A549 (cell line): ENCODE data around the gene GPNMB. TPM values are rescaled to one million over a fixed set of nuclear protein-coding genes. Genes with fewer than 3 reads are reported as not detected.
A peak's percentile ranks its signal among the peaks of the same experiment; 100 is the strongest.

ENCODE experiments used
- ATAC-seq, 2 experiments: fragments of 200-7000 bp in 1 of 2; fragments of >200 bp in 1 of 2; cut with Nextera tagmentation in 1 of 2; cut with Tn5 transposase in 1 of 2; 3 replicates each; pipeline versions ENCODE4 v1.8.0 to v1.9.1; 2018 to 2020; ENCODE audit warnings: mild to moderate bottlenecking in 1 of 2, moderate library complexity in 1 of 2
- CTCF ChIA-PET: fragments of 300-600 bp; sonication (Branson Sonifier 250); formaldehyde crosslinking; extraction: SDS; loops from one replicate; lab custom pipeline; 2021; ENCODE audit warnings: antibody characterized with exemption, inconsistent platforms; lab: Yijun Ruan, JAX
- POLR2A ChIA-PET: fragments of 350-600 bp; formaldehyde crosslinking; extraction: SDS; loops from one replicate; lab custom pipeline; 2021; ENCODE audit warnings: antibody characterized with exemption, inconsistent platforms; lab: Yijun Ruan, JAX
- DNase-seq, 2 experiments: peaks; one replicate each; pipeline versions ENCODE4 v3.0.0 to v3.0.0-alpha.2; 2011 to 2016; ENCODE audit warnings: low read depth in 1 of 2, low spot score in 1 of 2
- FAIRE-seq: peaks from 2 replicates; lab custom pipeline; 2011; peaks lifted over from hg19 to GRCh38; lab: Jason Lieb, UNC
- H3K27ac ChIP-seq, 2 experiments: fragments of >200 bp; sonication (Bioruptor Twin); formaldehyde crosslinking; 3 replicates each; pipeline ENCODE4 v1.5.1; 2016 to 2017
- H3K4me1 ChIP-seq: fragments of >200 bp; sonication (Bioruptor Twin); formaldehyde crosslinking; 3 replicates; pipeline ENCODE4 v1.6.1; 2016
- H3K4me2 ChIP-seq: fragments of >200 bp; sonication (Bioruptor Twin); formaldehyde crosslinking; 3 replicates; pipeline ENCODE4 v1.6.1; 2016
- H3K4me3 ChIP-seq: fragments of >200 bp; sonication (Bioruptor Twin); formaldehyde crosslinking; 3 replicates; pipeline ENCODE4 v1.5.1; 2016
- H3K9me3 ChIP-seq: fragments of >200 bp; sonication (Bioruptor Twin); formaldehyde crosslinking; 3 replicates; pipeline ENCODE4 v1.6.1; 2016
- BHLHE40 ChIP-seq: IDR thresholded peaks from 2 replicates; pipeline ENCODE4 v1.6.1; 2012; ENCODE audit warnings: low read depth, low read length, inconsistent platforms
- CBX2 ChIP-seq: fragments of 200-600 bp; sonication (generic); IDR thresholded peaks from 2 replicates; pipeline ENCODE4 v1.6.1; 2016; ENCODE audit warnings: low read depth, mild to moderate bottlenecking, borderline replicate concordance
- CBX8 ChIP-seq: fragments of 200-600 bp; sonication (generic); IDR thresholded peaks from 2 replicates; pipeline ENCODE4 v1.6.1; 2016
- CEBPB ChIP-seq, 2 experiments: fragments of >200 bp in 1 of 2; sonication (Bioruptor Twin) in 1 of 2; formaldehyde crosslinking in 1 of 2; IDR thresholded peaks; 2 replicates each; pipeline ENCODE4 v1.6.1; 2012 to 2016
- ESRRA ChIP-seq: fragments of 150-350 bp; IDR thresholded peaks from 2 replicates; pipeline ENCODE4 v1.6.1; 2014; ENCODE audit warnings: mild to moderate bottlenecking, low read length, borderline replicate concordance
- FOSB ChIP-seq: fragments of 250-450 bp; sonication (Bioruptor Pico); IDR thresholded peaks from 2 replicates; pipeline ENCODE4 v1.5.0; 2020; ENCODE audit warnings: mild to moderate bottlenecking, moderate library complexity
- GATA3 ChIP-seq: IDR thresholded peaks from 2 replicates; pipeline ENCODE4 v1.6.1; 2012; ENCODE audit warnings: borderline replicate concordance
- HDAC2 ChIP-seq: fragments of 200-600 bp; sonication (generic); IDR thresholded peaks from 2 replicates; pipeline ENCODE4 v1.6.1; 2016
- HOXB13 ChIP-seq: fragments of 250-450 bp; sonication (Bioruptor Pico); IDR thresholded peaks from 2 replicates; pipeline ENCODE4 v1.5.0; 2020; ENCODE audit warnings: low read depth, mild to moderate bottlenecking, moderate library complexity
- JUNB ChIP-seq: fragments of >200 bp; sonication (Bioruptor Twin); formaldehyde crosslinking; IDR thresholded peaks from 2 replicates; pipeline ENCODE4 v1.6.1; 2016
- KDM5A ChIP-seq: fragments of 200-600 bp; sonication (generic); IDR thresholded peaks from 2 replicates; pipeline ENCODE4 v1.6.1; 2016; ENCODE audit warnings: antibody characterized with exemption, mild to moderate bottlenecking
- MYC ChIP-seq: IDR thresholded peaks from 2 replicates; pipeline ENCODE4 v1.6.1; 2012; ENCODE audit warnings: mild to moderate bottlenecking, inconsistent platforms, low read length, improper control_type of control experiment, borderline replicate concordance
- NFE2L2 ChIP-seq: fragments of 150-350 bp; conservative IDR thresholded peaks from 2 replicates; pipeline ENCODE4 v1.6.1; 2014; ENCODE audit warnings: low read length
- NPAS2 ChIP-seq: fragments of 250-450 bp; sonication (Bioruptor Pico); IDR thresholded peaks from 2 replicates; pipeline ENCODE4 v1.8.0; 2022; ENCODE audit warnings: mild to moderate bottlenecking, moderate library complexity, borderline replicate concordance
- NR3C1 ChIP-seq: fragments of >200 bp; sonication (Bioruptor Twin); formaldehyde crosslinking; IDR thresholded peaks from 3 replicates; pipeline ENCODE4 v1.6.1; 2017
- POLR2AphosphoS2 ChIP-seq: conservative IDR thresholded peaks from 2 replicates; pipeline ENCODE4 v1.6.1; 2012; ENCODE audit warnings: low read length, improper control_type of control experiment, inconsistent platforms
- RAD21 ChIP-seq, 2 experiments: fragments of >200 bp in 1 of 2; sonication (Bioruptor Twin) in 1 of 2; formaldehyde crosslinking in 1 of 2; IDR thresholded peaks in 1 of 2; conservative IDR thresholded peaks in 1 of 2; 2 replicates in 1 of 2; 3 replicates in 1 of 2; pipeline ENCODE4 v1.6.1; 2012 to 2018; ENCODE audit warnings: inconsistent platforms in 1 of 2
- RFX5 ChIP-seq: fragments of 450-650 bp; IDR thresholded peaks from 2 replicates; pipeline ENCODE4 v1.7.1; 2014; ENCODE audit warnings: antibody characterized with exemption, mild to moderate bottlenecking, moderate library complexity
- RNF2 ChIP-seq: fragments of 200-600 bp; sonication (generic); IDR thresholded peaks from 2 replicates; pipeline ENCODE4 v1.6.1; 2016; ENCODE audit warnings: low read depth, mild to moderate bottlenecking, antibody characterized with exemption, moderate library complexity, borderline replicate concordance
- SMC3 ChIP-seq: fragments of >200 bp; sonication (Bioruptor Twin); formaldehyde crosslinking; IDR thresholded peaks from 3 replicates; pipeline ENCODE4 v1.6.1; 2018; ENCODE audit warnings: inconsistent platforms
- TP53 ChIP-seq: fragments of 250-450 bp; sonication (Bioruptor Pico); IDR thresholded peaks from 2 replicates; pipeline ENCODE4 v1.5.0; 2021; ENCODE audit warnings: mild to moderate bottlenecking, moderate library complexity
- ZC3H11A ChIP-seq: fragments of 450-650 bp; IDR thresholded peaks from 2 replicates; pipeline ENCODE4 v1.6.1; 2014; ENCODE audit warnings: antibody characterized with exemption, mild to moderate bottlenecking
- ZNF302 ChIP-seq: fragments of 250-450 bp; sonication (Bioruptor Pico); IDR thresholded peaks from 2 replicates; pipeline ENCODE4 v1.9.0; 2021; ENCODE audit warnings: inconsistent platforms, mild to moderate bottlenecking, moderate library complexity
- WGBS: methylation state at CpG from one replicate; pipeline ENCODE4 v1.1.6; 2017; ENCODE audit errors: missing lambda C conversion rate; 5-methylcytosine and 5-hydroxymethylcytosine counted together
- polyA plus RNA-seq, 4 experiments: library from polyadenylated mRNA; depleted of rRNA in 3 of 4; stranded (reverse); fragments of >200 nt; fragmentation: RNase III in 1 of 4; extraction: RNeasy Plus Mini Kit Qiagen cat#74134 plus additional on column Dnase treatment in 1 of 4; gene quantifications; 2 replicates in 3 of 4; 3 replicates in 1 of 4; pipeline ENCODE4 v1.2.3, GENCODE V29; 2011 to 2017
- TF ChIP-seq, protein P1 (sequence below): fragments of 450-650 bp; IDR thresholded peaks from 2 replicates; pipeline ENCODE4 v1.6.1; 2014; ENCODE audit warnings: antibody characterized with exemption
- TF ChIP-seq, protein P2 (sequence below): fragments of >200 bp; sonication (Bioruptor Twin); formaldehyde crosslinking; IDR thresholded peaks from 3 replicates; pipeline ENCODE4 v1.5.1; 2016
- TF ChIP-seq, protein P3 (sequence below): IDR thresholded peaks from 2 replicates; pipeline ENCODE4 v1.6.1; 2012
- TF ChIP-seq, protein P4 (sequence below): IDR thresholded peaks from 2 replicates; pipeline ENCODE4 v1.6.1; 2012

GPNMB gene
- polyA plus RNA-seq, 2 of the 4 experiments (the other 2 are of a cell fraction), result 3.3 to 4.7 TPM

DNA sequence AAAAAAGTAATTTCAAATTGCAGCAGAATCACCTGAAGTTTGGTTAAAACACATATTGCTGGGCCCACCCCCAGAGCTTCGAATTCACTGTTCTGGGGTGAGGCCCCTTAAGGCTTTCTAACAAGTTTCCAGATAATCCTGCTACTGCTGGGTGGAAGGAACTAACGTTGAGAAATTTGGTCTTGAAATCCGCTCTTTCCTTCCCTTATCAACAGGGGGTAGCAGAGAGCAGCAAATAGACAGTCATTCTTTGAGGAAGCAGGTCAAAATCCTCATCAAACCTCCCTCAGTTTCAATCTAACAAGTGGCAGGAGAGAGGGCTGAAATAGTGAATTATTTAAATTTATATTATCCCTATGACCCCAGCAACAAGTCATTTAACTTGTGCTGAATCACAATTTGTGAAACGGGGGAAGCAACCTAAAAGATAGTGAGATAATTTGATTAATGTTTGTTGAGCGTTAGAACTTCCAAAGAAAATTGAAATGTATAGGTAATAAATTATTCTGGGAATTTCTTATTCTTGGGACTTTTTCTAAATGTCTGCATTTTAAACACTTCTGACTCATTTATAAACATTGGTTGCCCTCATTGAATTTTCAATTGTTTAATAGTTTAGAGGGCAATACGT, 30.9 kb downstream of the GPNMB start:
- 0 out of 6 replicates have a peak overlapping the region, but pooled peaks of 1 of the 2 experiments have one; percentile 25 for H3K27ac ChIP-seq
- DNase-seq (peak; percentile 60 to 81), FAIRE-seq (peak; percentile 54), ATAC-seq (peak; percentile 61 to 66; a peak in 5 of 6 replicates)
- POLR2A ChIA-PET, result no interaction called here
- no peaks in the 10 kb centered on the region for H3K9me3 ChIP-seq
- CTCF ChIA-PET, result interaction anchor here (0.6 to 6.7 kb wide), 46 partner anchors 8 to 436 kb away, joined by 3 to 49 read pairs (median 4); partner anchors contain the start of gene IGF2BP3
- H3K4me2 ChIP-seq, result no peak overlapping the region
- TF ChIP-seq RNF2, result no peak
- TF ChIP-seq, protein P1, sequence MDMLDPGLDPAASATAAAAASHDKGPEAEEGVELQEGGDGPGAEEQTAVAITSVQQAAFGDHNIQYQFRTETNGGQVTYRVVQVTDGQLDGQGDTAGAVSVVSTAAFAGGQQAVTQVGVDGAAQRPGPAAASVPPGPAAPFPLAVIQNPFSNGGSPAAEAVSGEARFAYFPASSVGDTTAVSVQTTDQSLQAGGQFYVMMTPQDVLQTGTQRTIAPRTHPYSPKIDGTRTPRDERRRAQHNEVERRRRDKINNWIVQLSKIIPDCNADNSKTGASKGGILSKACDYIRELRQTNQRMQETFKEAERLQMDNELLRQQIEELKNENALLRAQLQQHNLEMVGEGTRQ, result no peak
- no peak for TF ChIP-seq FOSB
- TF ChIP-seq CBX2, result no peak
- TF ChIP-seq SMC3, result peak; percentile 79
- no peak for TF ChIP-seq NFE2L2
- no peak for TF ChIP-seq ESRRA
- TF ChIP-seq CEBPB (IDR thresholded peaks at IDR 0.05), result 0 out of 4 replicates have a peak, but pooled peaks of 1 of the 2 experiments have one; percentile 25
- TF ChIP-seq RAD21 (conservative IDR thresholded peaks at IDR 0.05 in 1 of 2, IDR thresholded peaks at IDR 0.05 in 1 of 2), result peak; percentile 91 to 96
- TF ChIP-seq ZC3H11A, result no peak
- no peak for TF ChIP-seq HDAC2
- TF ChIP-seq RFX5, result no peak
- TF ChIP-seq JUNB, result no peak
- no peak for TF ChIP-seq MYC
- TF ChIP-seq, protein P2, sequence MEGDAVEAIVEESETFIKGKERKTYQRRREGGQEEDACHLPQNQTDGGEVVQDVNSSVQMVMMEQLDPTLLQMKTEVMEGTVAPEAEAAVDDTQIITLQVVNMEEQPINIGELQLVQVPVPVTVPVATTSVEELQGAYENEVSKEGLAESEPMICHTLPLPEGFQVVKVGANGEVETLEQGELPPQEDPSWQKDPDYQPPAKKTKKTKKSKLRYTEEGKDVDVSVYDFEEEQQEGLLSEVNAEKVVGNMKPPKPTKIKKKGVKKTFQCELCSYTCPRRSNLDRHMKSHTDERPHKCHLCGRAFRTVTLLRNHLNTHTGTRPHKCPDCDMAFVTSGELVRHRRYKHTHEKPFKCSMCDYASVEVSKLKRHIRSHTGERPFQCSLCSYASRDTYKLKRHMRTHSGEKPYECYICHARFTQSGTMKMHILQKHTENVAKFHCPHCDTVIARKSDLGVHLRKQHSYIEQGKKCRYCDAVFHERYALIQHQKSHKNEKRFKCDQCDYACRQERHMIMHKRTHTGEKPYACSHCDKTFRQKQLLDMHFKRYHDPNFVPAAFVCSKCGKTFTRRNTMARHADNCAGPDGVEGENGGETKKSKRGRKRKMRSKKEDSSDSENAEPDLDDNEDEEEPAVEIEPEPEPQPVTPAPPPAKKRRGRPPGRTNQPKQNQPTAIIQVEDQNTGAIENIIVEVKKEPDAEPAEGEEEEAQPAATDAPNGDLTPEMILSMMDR, result peak; percentile 85
- no peak overlapping the region for H3K4me3 ChIP-seq
- WGBS, result 32% methylated on average over 6 of the region's 6 CpGs
- H3K4me1 ChIP-seq, result peaks cover 20% of the 10 kb centered on the region

DNA sequence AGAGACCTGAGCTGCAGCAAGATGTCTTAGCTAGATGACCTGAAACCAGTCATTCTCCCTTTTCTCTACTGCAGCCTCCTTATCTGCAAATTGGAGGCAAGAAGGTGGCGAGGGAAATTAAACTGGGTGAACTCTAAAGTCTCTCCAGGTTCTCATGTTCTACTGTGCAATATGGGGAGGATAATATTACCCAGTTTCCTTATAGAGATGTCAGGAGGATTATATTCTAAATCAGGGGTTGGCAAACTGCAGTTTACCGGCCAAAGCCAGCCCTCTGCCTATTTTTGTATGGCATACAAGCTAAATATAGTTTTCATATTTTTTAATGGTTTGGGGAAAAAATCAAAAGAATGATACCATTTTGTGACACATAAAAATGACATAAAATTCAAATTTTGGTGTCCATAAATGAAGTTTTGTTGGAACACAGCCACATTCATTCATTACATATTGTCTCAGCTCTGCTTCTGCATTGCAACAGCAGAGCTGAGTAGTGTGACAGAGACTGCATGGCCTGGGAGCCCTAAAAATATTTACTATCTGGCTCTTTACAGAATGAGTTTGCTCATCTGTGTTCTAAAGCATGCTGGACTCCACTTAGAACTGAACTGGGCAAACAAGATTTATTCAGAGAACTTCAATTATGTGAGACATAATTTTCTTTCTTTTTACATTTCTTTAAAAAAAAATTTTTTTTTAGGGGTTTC, 33.4 kb downstream of the GPNMB start:
- TF ChIP-seq GATA3 (no peak), TP53 (no peak), FOSB (no peak), HOXB13 (CRISPR knock-in tag) (no peak)
- Histone ChIP-seq H3K27ac (no peak overlapping the region), H3K4me2 (no peak overlapping the region), H3K4me1 (peaks cover 3% of the 10 kb centered on the region; the same call in 1 of the 3 replicates), H3K4me3 (no peak overlapping the region), H3K9me3 (no peaks in the 10 kb centered on the region)
- ChIA-PET CTCF (interaction anchor here (0.8 to 6.7 kb wide), 7 partner anchors 8 to 267 kb away, joined by 3 to 49 read pairs (median 6); no protein-coding TSS in a partner anchor), POLR2A (interaction anchor here (0.9 kb wide), 1 partner anchor 19 kb away, joined by 3 read pairs; no protein-coding TSS in a partner anchor)
- FAIRE-seq, result no peak
- DNase-seq, result no peak
- ATAC-seq, result no peak
- 98% methylated on average over 2 of the region's 2 CpGs for WGBS

DNA sequence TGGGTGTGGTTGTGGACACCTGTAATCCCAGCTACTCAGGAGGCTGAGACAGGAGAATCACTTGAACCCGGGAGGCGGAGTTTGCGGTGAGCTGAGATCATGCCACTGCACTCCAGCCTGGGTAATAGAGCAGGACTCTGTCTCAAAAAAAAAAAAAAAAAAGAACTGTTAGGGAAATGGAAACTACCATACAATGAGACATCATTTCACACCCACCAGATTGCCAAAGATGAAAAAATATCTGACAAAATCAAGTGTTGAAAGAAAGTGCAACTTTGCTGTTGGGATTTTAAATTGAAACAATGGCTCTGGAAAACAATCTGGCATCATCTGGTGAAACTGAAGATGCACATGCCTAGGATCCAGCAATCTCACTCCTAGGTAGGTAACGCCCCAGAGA, 36.5 kb downstream of the GPNMB start:
- POLR2A ChIA-PET, result no interaction called here
- H3K9me3 ChIP-seq, result no peaks in the 10 kb centered on the region
- ATAC-seq, result no peak
- TF ChIP-seq POLR2AphosphoS2 (no peak), CBX8 (no peak), MYC (no peak), ZC3H11A (no peak), BHLHE40 (no peak), NPAS2 (CRISPR knock-in tag) (no peak), RFX5 (no peak), FOSB (no peak), NR3C1 (no peak), RNF2 (no peak), SMC3 (no peak), ZNF302 (CRISPR knock-in tag) (no peak), KDM5A (no peak)
- TF ChIP-seq, protein P3, sequence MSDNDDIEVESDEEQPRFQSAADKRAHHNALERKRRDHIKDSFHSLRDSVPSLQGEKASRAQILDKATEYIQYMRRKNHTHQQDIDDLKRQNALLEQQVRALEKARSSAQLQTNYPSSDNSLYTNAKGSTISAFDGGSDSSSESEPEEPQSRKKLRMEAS, result no peak
- TF ChIP-seq, protein P4, sequence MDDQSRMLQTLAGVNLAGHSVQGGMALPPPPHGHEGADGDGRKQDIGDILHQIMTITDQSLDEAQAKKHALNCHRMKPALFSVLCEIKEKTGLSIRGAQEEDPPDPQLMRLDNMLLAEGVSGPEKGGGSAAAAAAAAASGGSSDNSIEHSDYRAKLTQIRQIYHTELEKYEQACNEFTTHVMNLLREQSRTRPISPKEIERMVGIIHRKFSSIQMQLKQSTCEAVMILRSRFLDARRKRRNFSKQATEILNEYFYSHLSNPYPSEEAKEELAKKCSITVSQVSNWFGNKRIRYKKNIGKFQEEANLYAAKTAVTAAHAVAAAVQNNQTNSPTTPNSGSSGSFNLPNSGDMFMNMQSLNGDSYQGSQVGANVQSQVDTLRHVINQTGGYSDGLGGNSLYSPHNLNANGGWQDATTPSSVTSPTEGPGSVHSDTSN, result no peak
- H3K4me2 ChIP-seq, result no peak overlapping the region
- DNase-seq, result no peak
- FAIRE-seq, result no peak
- H3K4me3 ChIP-seq, result no peak overlapping the region
- no peak overlapping the region for H3K27ac ChIP-seq
- WGBS, result 98% methylated on average over 4 of the region's 4 CpGs
- CTCF ChIA-PET, result interaction anchor here (0.7 to 3.0 kb wide), 5 partner anchors 8 to 21 kb away, joined by 3 to 21 read pairs (median 3); no protein-coding TSS in a partner anchor
- no peaks in the 10 kb centered on the region for H3K4me1 ChIP-seq
